ENCODE results near the gene ADAMTSL3.

GRCh38 chr15:83927704-83928391 is 273.9 kb downstream of the ADAMTSL3 start:
- TF ChIP-seq CTCF (conservative IDR thresholded peaks at IDR 0.05; ENCODE audit: low read length) (no peak), EZH2phosphoT487 (IDR thresholded peaks at IDR 0.05; ENCODE audit: borderline replicate concordance) (no peak)
